ENCODE measurements around the gene SERPING1. TPM values are rescaled to one million over a fixed set of nuclear protein-coding genes. Genes with fewer than 3 reads are reported as not detected.
A peak's percentile ranks its signal among the peaks of the same experiment; 100 is the strongest.

Gene SERPING1
- total and polyA plus RNA-seq, 2 of the 13 experiments (the other 11 are each of a cell fraction or from before 2014, with no cell fraction given): 2.0 to 10.4 TPM

GRCh38 chr11:57632116-57632515 is 34.6 kb downstream of the SERPING1 start:
- DNase-seq (ENCODE audit: low spot score) (no peak), FAIRE-seq (no peak), ATAC-seq (no peak)
- Histone ChIP-seq H3K27ac (ENCODE audit: extremely low read length, insufficient read depth, low read length) (no peak overlapping the region), H3K4me3 (replicated peaks in 1 of 3; ENCODE audit: insufficient read depth in 1 of 3, low read depth in 2 of 3, low read length in 3 of 3) (no peak overlapping the region), H3K36me3 (replicated peaks in 1 of 2; ENCODE audit: control insufficient read depth in 1 of 2, insufficient read depth in 2 of 2, low read length in 2 of 2) (no peaks in the 10 kb centered on the region), H2AFZ (ENCODE audit: low read length) (no peak overlapping the region), H3K4me2 (ENCODE audit: low read depth, low read length) (no peak overlapping the region), H4K20me1 (ENCODE audit: insufficient read depth, low read length) (no peaks in the 10 kb centered on the region), H3K9ac (ENCODE audit: insufficient read depth, low read depth, low read length) (no peak overlapping the region), H3K79me2 (ENCODE audit: insufficient read depth, low read length) (no peaks in the 10 kb centered on the region), H3K27me3 (ENCODE audit: control insufficient read depth in 1 of 2, insufficient read depth in 2 of 2, low read length in 2 of 2) (no peaks in the 10 kb centered on the region; a peak in 1 of 5 replicates), H3K9me3 (ENCODE audit: low read length) (no peaks in the 10 kb centered on the region), H3K4me1 (ENCODE audit: insufficient read depth, low read length) (peaks cover 16% of the 10 kb centered on the region)
- 22% methylated on average over 5 of the region's 5 CpGs for WGBS (ENCODE audit: low lambda C conversion rate)
- no peak for TF ChIP-seq SOX13 (IDR thresholded peaks at IDR 0.05)
- peak in 1 of 2 experiments; percentile 20; a peak in 1 of 4 replicates for TF ChIP-seq SOX13 (CRISPR knock-in tag; conservative IDR thresholded peaks at IDR 0.05 in 1 of 2, IDR thresholded peaks at IDR 0.05 in 1 of 2)
- TF ChIP-seq ZNF326 (CRISPR knock-in tag; IDR thresholded peaks at IDR 0.05; ENCODE audit: borderline replicate concordance): no peak
- TF ChIP-seq DBP (CRISPR knock-in tag; IDR thresholded peaks at IDR 0.05; ENCODE audit: not compliant biosample characterization): no peak
- no peak for TF ChIP-seq ZNF773 (CRISPR knock-in tag; IDR thresholded peaks at IDR 0.05; ENCODE audit: borderline replicate concordance)
- TF ChIP-seq CEBPB (IDR thresholded peaks at IDR 0.05; ENCODE audit: borderline replicate concordance, low read depth, low read length): 0 out of 2 replicates have a peak, but pooled peaks have one; percentile 25
- no peak for TF ChIP-seq ZNF333 (CRISPR knock-in tag; IDR thresholded peaks at IDR 0.05; ENCODE audit: borderline replicate concordance)
- no peak for TF ChIP-seq ZNF460 (CRISPR knock-in tag; IDR thresholded peaks at IDR 0.05; ENCODE audit: borderline replicate concordance)
- no peak for TF ChIP-seq PAWR (CRISPR knock-in tag; IDR thresholded peaks at IDR 0.05; ENCODE audit: borderline replicate concordance)
- TF ChIP-seq DDIT3 (CRISPR knock-in tag; IDR thresholded peaks at IDR 0.05): no peak
- TF ChIP-seq ZFP37 (CRISPR knock-in tag; IDR thresholded peaks at IDR 0.05; ENCODE audit: borderline replicate concordance): no peak
- TF ChIP-seq ZNF737 (CRISPR knock-in tag; IDR thresholded peaks at IDR 0.05; ENCODE audit: borderline replicate concordance): no peak
- TF ChIP-seq ZNF12 (CRISPR knock-in tag; IDR thresholded peaks at IDR 0.05): no peak
- TF ChIP-seq ZMYM3 (CRISPR knock-in tag; IDR thresholded peaks at IDR 0.05): no peak
- no peak for TF ChIP-seq ZNF180 (CRISPR knock-in tag; IDR thresholded peaks at IDR 0.05; ENCODE audit: borderline replicate concordance, low read depth)
- no peak for TF ChIP-seq MAFG (CRISPR knock-in tag; IDR thresholded peaks at IDR 0.05)
- no peak for TF ChIP-seq IKZF4 (CRISPR knock-in tag; IDR thresholded peaks at IDR 0.05; ENCODE audit: borderline replicate concordance, low read depth, not compliant biosample characterization)
- no peak for TF ChIP-seq MXD4 (CRISPR knock-in tag; IDR thresholded peaks at IDR 0.05)
- no peak for TF ChIP-seq HBP1 (CRISPR knock-in tag; IDR thresholded peaks at IDR 0.05; ENCODE audit: low read depth)
- BruUV-seq (replicated peaks): no TSS peak
- POLR2A ChIA-PET: no interaction called here
- CTCF ChIA-PET (ENCODE audit: low intra/inter-chr PET ratio, low total read pairs): no interaction called here
- in situ Hi-C loops (cut with HindIII; ENCODE audit: extremely low pct_ligation_motif_present, low pct_unique_long_range_greater_than_20kb) (no loop called here), intact Hi-C loops (cut with micrococcal nuclease; ENCODE audit: unreplicated experiment) (loop anchor here (5.0 kb wide), 1 partner anchor 35 kb away; the partner anchor contains the start of gene SERPING1)
